ENCODE measurements around the gene PTPN7.

- TF ChIP-seq, protein P1, sequence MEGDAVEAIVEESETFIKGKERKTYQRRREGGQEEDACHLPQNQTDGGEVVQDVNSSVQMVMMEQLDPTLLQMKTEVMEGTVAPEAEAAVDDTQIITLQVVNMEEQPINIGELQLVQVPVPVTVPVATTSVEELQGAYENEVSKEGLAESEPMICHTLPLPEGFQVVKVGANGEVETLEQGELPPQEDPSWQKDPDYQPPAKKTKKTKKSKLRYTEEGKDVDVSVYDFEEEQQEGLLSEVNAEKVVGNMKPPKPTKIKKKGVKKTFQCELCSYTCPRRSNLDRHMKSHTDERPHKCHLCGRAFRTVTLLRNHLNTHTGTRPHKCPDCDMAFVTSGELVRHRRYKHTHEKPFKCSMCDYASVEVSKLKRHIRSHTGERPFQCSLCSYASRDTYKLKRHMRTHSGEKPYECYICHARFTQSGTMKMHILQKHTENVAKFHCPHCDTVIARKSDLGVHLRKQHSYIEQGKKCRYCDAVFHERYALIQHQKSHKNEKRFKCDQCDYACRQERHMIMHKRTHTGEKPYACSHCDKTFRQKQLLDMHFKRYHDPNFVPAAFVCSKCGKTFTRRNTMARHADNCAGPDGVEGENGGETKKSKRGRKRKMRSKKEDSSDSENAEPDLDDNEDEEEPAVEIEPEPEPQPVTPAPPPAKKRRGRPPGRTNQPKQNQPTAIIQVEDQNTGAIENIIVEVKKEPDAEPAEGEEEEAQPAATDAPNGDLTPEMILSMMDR (IDR thresholded peaks at IDR 0.05), result no peak
- TF ChIP-seq, protein P2, sequence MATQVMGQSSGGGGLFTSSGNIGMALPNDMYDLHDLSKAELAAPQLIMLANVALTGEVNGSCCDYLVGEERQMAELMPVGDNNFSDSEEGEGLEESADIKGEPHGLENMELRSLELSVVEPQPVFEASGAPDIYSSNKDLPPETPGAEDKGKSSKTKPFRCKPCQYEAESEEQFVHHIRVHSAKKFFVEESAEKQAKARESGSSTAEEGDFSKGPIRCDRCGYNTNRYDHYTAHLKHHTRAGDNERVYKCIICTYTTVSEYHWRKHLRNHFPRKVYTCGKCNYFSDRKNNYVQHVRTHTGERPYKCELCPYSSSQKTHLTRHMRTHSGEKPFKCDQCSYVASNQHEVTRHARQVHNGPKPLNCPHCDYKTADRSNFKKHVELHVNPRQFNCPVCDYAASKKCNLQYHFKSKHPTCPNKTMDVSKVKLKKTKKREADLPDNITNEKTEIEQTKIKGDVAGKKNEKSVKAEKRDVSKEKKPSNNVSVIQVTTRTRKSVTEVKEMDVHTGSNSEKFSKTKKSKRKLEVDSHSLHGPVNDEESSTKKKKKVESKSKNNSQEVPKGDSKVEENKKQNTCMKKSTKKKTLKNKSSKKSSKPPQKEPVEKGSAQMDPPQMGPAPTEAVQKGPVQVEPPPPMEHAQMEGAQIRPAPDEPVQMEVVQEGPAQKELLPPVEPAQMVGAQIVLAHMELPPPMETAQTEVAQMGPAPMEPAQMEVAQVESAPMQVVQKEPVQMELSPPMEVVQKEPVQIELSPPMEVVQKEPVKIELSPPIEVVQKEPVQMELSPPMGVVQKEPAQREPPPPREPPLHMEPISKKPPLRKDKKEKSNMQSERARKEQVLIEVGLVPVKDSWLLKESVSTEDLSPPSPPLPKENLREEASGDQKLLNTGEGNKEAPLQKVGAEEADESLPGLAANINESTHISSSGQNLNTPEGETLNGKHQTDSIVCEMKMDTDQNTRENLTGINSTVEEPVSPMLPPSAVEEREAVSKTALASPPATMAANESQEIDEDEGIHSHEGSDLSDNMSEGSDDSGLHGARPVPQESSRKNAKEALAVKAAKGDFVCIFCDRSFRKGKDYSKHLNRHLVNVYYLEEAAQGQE (IDR thresholded peaks at IDR 0.05; ENCODE audit: insufficient read depth in 1 of 2, low read depth in 2 of 2, low read length in 1 of 2), result no peak
- TF ChIP-seq SIN3A (IDR thresholded peaks at IDR 0.05; ENCODE audit: borderline replicate concordance, insufficient read depth, low read depth, low read length) (no peak), POLR2AphosphoS5 (IDR thresholded peaks at IDR 0.05; ENCODE audit: low read depth, low read length) (no peak), TCF7L2 (IDR thresholded peaks at IDR 0.05; ENCODE audit: low read depth, low read length) (no peak)
Measured at GRCh38 chr1:202110977-202111376, 49.4 kb downstream of the PTPN7 start.

All from Panc1 (cell line).